GM21737 (cell line): ENCODE measurements around the gene STK24.
A peak's percentile ranks its signal among the peaks of the same experiment; 100 is the strongest.

Experiments
- ATAC-seq: cut with Tn5 transposase; IDR thresholded peaks from one replicate; pipeline ENCODE4 v1.9.1; 2021; ENCODE audit warnings: mild to moderate bottlenecking, moderate library complexity; ENCODE audit not compliant: unreplicated experiment

STK24 gene

GRCh38 chr13:98493042-98493712 is 83.7 kb downstream of the STK24 start:
- ATAC-seq, result no peak

- no peak for ATAC-seq
Measured at GRCh38 chr13:98492335-98493041, 84.4 kb downstream of the STK24 start.

GRCh38 chr13:98490866-98491265 is 86.0 kb downstream of the STK24 start:
- no peak for ATAC-seq

- ATAC-seq, result no peak
Measured at GRCh38 chr13:98490195-98490836, 86.6 kb downstream of the STK24 start.

DNA sequence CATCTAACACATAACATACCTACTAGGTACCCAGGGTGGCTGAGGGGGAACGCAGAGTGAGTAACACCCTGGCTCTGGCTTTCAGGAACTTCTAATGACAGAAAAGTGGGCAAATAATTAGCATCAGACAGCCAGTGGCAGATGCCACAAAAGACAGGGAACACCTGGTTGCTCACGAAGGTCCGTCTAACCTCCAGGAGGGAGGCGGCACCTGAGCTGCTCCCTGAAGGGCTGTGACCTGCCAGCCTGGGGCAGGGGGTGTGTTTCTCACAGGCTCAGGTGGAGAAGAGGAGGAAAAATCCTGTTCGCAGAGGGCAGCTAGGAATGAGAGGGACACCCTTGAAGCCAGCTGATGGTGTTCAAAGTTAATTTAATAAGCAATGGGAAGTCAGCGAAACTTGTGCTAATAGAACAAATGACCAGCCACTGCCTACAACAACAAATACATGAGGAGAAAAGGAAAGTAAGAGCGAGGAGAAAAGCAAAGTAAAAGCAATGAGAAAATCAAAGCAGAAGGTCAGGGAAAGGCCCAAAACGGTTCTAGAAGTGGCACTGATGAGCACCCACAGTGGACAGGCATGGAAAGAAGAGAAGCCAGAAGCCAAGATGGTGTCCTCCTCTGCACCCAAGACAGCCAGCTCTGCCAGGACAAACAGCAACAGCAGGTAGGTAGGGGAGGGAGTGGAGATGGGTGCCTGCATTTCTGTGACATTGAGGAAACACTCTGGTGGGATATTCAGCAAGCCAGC is 87.3 kb downstream of the STK24 start:
- ATAC-seq, result no peak

DNA sequence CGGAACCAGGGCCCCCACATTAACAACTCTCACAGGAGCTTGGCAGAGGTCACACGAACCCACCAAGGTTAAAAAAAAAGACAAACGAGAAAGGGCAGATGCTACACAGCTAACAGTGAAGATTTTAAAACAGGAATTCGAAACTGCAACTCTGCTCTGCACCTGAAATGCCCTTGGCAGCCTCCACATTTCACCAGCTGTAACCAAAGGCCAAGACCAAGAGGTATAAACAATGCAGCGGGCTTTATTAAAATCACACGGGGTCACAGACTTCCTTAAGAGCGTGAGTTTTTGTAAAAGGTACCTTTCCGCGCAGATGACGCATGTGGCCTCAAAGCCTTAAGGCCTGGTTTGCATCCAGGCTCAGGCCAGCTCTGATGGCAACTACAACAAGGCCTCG is 88.2 kb downstream of the STK24 start:
- ATAC-seq, result no peak

DNA sequence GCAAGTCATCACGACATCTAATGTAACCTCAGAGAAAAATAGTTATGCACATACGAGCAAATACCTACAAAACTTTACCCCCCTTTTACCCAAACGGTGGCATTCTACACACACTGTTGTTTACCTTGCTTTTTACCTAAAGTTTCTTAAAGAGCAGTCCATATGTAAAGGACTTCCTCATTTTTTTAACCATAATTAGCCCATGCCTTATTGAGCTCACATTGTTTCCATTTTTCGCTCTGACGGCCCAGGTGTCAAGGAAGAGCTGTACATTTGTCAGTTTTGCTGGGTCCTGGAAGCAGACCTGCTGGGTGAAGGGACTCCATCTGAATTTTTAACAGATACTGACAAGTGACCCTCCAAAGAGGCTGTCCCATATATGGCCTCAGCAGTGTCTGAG is 89.4 kb downstream of the STK24 start:
- no peak for ATAC-seq

GRCh38 chr13:98487016-98487415 is 89.9 kb downstream of the STK24 start:
- no peak for ATAC-seq

- no peak for ATAC-seq
Measured at GRCh38 chr13:98486412-98486811, 90.5 kb downstream of the STK24 start.

- no peak for ATAC-seq
Measured at GRCh38 chr13:98485561-98485960, 91.3 kb downstream of the STK24 start.

- ATAC-seq, result peak; percentile 34
Measured at GRCh38 chr13:98484289-98485219, 92.4 kb downstream of the STK24 start.

DNA sequence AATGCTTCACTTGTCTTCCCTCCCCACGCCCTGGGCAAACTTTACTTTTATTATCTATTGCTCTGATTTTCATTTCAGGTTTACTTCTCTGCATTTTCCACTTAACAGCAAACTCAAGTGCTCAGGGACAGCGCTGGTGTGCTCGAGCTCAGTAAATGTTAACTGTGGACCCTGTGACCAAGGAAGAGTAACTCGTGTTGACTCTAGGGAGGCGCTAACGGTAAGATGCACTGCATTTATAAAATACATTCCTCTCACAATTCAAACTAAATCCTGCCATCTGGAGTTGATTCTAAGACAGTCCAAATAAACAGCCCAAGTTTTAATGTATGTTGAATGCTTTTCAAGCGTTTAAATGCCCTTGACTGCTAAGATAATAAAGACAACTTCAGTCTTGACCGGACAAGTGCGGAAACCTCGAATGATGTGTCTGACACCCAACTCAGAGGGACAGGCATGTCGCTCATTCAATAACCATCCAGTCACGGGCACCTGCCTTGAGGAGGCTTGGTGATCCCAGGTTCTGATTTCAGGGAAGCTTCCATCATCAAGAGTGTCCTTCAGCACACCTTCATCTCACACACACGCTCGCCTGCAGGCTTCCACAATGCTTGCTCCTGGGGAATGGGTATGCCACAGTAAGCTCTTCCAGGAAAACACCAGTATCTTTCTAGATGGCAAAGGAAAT is 93.2 kb downstream of the STK24 start:
- no peak for ATAC-seq

GRCh38 chr13:98482476-98483444 is 94.1 kb downstream of the STK24 start:
- ATAC-seq, result no peak

DNA sequence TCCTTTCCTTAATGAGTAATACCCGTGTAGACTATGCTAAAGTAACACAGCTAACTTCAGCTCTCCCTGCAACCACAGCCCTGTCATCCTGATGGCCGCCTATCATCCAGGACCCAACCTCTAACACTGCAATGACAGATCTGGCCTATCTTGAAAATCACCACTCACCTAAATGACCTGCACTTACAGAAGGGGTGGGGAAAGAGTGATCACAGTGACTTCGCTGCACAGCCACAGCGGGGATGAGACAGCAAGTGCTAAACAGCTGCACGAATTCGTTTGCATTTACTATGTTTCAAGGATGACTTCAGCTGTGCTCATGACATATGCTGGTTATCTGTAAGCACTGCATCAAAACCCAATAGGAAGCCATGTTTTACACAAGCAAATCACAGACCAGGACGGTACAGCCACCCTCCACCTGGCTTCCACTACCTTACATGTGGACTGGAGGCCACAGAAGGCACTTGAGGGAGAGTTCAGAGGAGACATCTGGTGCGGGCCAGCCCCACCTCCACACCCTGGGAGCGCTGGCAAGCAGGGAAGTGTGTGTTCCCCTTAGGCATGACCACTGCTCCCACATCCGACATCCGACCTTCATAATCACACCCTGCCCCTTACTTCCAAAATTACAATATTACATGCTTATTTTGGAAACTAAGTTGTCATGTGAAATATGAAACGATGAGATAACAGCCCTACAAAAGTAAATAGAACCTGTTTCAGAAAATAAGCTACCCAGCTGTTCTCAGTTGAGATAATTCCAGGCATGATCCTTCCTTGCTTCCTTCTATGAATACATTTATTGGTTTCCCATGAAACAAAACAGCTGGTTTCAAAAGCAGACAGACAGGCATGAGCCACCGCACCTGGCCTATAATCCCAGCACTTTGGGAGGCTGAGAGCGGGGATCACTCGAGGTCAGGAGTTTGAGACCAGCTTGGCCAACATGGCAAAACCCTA is 95.7 kb downstream of the STK24 start:
- no peak for ATAC-seq

DNA sequence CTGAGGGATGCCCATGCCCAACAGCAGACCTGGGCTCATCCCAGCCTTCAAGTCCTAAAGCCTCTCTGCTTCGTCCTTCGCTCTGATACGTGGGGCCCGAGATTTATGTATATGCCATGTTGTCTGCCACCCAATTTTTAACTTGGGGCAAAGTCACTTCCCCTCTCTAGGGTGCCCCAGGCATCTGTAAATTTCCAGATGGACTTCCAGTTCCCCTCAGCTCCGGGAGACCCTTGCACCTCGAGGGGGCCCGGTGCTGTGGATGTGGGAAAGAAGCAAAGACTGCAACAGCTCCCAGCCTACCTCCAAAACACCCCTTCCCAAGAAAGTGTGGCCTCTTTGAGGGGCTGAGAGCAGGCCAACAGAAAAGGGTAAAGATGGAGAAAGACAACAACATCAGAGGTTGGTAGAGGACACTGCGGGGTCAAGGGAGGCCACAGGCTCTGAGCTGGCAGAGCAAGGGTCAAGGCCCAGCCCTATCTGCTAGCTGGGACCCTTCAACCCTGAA is 97.4 kb downstream of the STK24 start:
- ATAC-seq, result no peak

DNA sequence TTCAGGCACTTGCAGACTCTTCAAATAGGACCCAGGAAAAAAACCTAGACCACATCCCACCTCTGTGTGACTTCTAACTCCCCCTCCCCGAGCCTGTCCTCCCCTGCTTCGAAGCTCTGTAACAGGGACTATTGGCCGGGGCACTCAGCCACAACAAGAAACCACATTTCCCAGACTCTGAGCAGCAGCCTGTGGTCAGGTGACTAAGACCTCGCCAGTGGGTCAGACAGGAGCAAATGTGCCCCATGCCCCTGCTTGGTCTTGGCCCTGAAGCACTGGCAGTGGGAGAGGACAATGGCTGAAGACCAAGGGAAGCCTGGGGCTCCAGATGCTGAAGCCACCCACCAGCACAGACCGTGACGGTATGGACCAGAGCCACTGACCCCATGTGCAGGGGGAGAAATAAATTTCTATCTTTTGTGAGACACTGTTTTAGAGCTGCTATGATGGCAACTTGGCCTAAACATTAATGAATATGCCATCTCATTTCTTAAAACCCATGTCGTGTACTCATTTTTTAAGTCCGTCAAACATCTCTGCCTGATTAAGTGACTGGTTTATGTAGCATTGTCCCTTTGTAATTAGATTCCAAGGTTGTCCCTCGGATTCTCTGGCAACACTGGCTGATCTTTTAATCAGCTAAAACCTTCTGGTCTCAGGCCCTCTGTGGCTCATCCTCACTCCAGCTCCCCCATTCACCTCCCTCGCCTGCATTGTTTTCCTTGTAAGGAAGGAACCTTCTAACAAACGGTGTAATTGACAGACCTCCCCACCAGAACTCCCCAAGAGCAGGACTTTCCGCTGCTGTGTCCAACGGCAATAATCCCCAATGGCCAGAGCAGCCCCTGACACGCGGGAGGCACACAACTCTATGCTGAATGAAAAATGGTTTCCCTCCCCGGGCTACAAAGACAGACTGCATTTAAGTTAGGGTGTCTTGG is 98.4 kb downstream of the STK24 start:
- no peak for ATAC-seq
